GM18907 (cell line): ENCODE results near the gene CLDN17.

Experiments used
- ATAC-seq: cut with Tn5 transposase; IDR thresholded peaks from one replicate; pipeline ENCODE4 v1.9.1; 2021; ENCODE audit warnings: mild to moderate bottlenecking, moderate library complexity; ENCODE audit not compliant: unreplicated experiment

CLDN17 gene, protein sequence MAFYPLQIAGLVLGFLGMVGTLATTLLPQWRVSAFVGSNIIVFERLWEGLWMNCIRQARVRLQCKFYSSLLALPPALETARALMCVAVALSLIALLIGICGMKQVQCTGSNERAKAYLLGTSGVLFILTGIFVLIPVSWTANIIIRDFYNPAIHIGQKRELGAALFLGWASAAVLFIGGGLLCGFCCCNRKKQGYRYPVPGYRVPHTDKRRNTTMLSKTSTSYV

DNA sequence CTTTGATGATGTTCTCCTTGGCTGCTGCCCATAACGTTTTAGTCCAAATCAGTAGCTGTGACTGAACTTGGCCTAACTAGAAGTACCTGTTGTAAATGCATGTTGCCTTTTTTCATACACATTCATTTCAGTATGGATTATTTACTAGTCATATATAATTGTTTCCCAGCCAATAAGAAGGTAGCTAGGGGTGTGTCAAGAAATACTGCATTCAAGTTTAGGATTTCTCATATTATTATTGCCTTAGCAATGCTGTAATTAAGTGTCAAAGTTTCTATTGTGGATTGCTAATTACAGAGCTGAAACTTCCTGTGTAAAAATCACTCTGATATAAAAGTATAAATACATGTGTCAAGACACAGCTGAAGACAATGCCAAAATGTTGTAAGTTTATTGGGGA is at the start of gene CLDN17:
Gene CLDN17 (minus strand): TSS at position 101 of the 400 bp plus-strand sequence. CDS start 188 bp downstream, outside the sequence.
- ATAC-seq: no peak

DNA sequence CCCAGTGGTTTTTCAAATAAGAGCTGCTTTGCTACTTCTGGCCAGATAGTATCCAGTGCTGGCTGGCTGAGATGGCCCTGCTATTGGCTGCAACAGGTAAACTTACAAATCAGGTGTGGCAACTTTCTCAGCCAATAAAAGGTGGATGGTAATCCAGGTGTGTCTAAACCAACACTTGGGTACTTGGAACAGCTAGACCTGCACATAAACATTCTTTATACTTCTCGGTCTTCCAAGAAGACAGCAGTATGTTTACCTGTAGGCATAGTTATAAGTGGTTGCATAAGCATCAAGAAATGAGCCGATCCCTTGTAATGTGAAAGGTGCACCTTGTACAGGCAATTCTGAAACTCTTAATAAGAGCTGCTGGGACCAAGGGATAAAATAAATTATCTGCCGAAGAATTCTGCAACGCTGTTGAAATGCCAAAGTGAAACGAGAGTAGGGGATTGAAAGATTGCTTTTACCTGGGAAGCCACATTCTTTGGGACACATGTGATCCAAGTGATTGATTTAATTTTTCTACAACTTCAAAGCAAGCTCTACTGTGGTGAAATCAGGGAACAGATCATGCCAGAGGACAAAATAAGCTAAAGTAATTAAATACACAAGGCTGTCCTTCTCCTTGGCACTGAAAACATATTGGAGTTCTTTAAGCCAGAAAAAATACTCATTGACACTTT is 49.6 kb upstream of the CLDN17 start, which contains the start of gene CLDN8:
Gene CLDN8 (minus strand): TSS at position 57 of the 683 bp plus-strand sequence. CDS start 172 bp downstream, outside the sequence.
- no peak for ATAC-seq

DNA sequence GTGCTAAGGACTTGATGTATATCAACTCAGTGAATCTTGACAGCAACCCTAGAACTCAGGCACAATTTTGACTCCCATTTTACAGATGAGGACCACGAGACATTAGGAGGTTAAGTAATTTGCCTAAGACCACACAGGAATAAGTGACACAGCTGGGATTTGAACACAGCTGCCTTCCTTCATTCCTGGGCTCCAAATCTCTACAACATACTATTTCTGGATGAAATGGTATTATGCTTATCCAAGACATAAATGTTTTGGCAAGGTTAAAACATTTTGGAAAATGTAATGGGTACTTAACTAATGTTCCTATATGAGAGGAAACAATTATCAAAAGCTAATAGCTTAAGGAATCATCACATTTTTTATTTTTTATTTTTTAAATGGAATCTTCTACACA is 44.5 kb upstream of the CLDN17 start:
- ATAC-seq: no peak

DNA sequence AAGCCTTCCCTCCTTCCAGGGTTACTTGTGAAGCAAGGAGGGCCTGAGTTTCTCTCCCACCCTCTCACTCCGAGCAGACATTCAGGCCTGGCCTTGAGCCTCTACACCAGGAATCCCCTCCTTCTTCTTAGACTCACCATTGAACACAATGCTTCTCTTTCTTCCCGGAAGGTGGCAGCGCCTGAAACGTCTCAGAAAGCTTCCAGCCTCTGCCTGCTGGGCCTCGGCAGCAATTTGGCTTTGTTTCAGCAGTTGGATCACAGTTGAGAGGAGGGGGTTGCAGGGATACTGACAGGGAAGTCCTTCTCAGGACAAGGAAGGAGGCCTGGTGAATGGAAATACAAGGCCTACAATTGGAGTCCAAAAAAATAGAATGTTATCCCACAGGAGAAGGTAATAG is 43.0 kb upstream of the CLDN17 start:
- no peak for ATAC-seq

DNA sequence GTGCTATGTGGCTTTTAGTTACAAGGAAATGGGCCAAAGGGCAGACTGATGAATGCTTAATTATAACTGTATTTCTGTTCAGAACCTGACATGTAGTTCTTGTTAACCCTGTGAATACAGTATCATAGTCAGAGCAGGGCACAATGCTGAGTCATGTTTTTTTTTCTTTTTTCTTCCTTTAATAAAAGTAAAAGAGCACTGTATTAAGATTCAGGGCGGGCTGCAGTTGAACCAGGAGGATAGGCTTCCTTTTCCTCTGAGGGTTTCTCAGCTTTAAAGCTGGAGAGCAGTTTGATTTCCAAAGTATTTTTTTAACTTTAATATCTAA is 40.6 kb upstream of the CLDN17 start:
- ATAC-seq: no peak

DNA sequence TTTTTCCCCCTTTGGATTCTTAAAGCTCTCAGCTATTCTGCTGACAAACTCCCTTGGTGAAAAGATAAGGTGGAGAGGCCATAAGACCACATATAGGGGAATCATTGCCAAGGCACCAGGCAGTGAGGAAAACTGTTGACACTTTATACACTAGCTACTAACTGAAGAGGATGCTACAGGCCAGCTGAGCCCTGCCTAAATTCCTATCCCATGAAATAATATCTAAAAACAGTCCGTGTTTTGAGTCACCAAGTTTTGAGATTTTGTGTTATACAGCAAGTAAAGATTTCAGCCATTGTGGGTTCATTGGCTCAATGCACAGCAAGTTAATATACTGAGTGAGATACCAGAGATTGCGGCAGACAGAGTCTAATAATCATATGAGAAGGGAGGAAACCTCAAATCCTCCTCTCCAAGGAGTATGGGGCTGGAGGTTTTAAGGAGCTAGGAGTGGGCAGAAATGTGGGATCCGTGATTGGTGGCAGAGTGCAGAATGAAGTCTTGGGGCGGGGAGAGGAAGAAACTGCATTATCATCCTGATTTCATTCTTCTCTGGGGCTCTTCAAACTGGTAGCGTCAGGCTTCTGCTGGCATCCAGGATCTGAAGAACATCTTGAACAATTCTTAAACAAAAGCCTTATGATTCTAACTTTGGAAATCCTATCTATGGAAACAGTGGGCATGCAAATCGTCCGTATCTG is 40.1 kb upstream of the CLDN17 start:
- ATAC-seq: no peak

DNA sequence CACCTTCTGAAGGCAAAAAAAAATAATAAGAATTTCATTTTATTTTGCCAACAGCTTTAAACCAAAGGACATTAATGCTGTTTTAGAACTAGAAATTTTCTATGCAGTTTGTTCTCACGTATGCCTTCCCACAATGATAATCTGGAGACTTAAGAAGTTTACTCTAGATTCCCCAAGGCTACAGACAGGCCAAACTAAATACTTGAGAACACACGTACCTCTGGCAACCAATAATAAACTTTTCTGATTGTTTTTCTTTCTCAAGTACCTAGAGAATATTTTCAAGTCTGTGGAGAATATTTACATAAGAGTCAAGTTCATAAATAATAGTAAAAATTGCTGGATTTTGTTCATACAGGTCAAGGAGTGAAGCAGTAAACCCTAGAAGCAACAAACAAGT is 33.4 kb upstream of the CLDN17 start:
- ATAC-seq: no peak

DNA sequence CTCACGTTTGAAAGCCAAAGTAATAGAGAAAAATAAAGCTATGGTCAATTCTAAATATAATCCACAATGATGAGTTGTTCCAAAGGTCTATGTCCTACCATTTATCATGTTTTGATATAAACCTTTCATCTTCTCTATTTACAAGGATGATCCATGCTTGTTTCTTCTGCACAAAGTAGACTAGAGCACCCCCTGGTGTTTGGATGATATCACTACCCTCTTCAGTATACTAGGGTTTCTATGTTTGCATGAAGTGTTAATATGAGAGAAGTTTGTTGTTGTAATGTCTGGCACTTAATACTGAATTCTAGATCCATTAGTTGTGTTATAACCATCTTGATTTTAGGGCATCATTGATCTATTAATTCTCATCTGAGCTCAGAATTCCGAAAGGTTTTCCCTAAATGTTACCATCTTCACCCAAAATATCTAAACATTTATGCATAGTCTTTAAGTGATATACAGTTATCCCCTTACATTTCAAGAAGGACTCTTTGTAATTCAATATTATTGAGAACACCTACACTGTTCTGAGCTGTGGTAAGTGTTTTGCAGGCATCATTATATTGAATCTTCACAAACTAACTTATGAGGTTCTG is 28.2 kb upstream of the CLDN17 start:
- no peak for ATAC-seq

DNA sequence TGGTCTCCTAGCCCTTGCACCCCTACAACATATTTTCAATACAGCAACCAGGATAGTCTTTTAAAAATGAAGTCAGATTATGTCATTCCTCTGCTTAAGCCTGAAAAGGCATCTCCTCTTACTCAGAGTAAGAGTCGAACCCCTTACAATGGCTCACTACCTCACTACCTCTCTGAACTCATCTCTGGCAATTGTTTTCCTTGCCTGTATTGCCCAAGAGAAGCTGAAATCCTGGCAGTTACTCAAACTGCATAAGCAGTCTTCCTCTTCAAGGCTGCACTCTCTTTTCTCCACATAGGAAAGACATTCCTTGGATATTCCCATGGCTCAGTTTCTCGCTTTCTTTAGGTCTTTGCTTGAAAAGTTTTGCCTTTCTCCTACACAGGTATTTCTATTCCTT is 26.6 kb upstream of the CLDN17 start:
- no peak for ATAC-seq

DNA sequence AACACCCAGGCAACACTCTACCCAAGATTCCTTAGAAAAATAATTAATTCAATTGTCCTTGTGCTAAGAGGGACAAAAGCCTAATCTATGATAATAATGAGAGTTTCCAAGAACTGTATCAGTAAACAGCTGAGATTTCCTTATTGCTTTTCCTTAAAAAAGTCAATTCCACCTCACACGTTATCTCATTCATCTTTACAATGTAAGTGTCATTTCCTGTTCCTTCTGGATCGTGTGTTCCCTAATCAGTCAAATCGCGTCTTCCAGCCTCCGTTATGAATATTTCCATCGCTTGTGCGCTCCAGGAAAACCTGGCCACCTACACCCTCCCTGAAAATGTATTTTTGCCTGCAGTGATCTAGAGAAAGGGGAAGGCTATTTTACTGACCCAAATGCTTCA is 23.9 kb upstream of the CLDN17 start:
- no peak for ATAC-seq

DNA sequence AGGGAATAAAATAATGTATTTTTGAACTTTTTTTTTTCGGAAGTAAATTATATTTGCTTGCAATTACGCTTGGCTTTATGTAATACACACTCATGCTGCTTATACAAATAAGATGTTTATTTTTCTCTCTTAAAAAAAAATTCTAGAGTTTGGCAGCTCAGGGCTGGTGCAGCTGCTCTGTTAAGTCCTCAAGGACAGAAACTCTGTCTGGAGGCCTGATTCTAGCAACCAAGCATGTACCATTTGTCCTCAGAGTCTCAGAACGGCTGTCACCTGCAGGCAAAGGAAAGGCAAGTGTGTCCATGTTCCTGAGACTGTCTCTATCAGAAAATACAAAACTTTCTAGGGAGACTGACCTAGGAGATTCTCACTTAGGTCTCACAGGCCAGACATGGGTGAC is 23.2 kb upstream of the CLDN17 start:
- no peak for ATAC-seq

DNA sequence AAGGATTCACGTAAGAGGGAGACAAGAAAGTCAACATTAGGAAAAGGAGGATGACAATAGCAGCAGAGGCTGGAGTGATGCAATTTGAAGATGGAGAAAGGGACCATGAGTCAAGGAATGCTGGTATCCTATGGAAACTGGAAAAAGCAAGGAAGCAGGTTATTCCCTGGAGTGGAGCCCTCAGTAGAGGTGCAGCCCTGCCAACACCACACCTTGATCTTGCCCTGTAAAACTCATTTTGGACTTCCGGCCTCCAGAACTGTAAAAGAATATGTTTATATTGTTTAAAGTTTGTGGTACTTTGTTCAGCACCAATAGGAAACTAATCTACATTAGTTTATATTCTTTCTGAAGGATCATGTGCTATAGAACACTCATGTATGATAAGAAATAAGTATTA is 19.6 kb upstream of the CLDN17 start:
- ATAC-seq: no peak

DNA sequence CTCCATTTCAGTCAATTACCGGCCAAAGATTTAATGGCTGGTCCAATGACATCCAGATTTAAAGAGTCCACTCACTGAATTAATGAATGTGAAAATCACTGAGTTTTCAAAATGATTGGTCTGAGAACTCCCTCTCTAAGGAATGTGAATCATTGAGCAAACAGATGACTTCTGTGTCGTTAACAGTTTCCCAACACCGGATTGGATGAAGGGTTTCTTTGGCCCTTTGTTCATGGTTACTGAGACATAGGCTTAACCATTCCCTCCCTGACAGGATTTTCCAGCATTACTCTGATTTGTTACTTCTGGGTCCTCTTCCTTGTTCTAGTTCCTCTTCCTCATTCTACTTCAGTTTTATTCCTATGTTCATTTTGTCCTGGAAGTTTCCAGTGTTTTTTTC is 1.5 kb upstream of the CLDN17 start:
- ATAC-seq: no peak

DNA sequence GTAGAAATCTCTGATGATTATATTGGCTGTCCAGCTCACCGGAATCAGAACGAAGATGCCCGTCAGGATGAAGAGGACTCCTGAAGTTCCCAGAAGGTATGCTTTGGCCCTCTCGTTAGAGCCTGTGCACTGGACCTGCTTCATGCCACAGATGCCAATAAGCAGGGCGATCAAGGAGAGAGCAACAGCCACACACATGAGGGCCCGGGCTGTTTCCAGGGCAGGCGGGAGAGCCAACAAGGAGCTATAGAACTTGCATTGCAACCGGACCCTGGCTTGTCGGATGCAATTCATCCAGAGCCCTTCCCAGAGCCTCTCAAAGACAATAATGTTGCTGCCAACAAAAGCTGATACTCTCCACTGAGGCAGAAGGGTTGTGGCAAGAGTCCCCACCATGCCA is 434 bp downstream of the CLDN17 start:
- no peak for ATAC-seq

DNA sequence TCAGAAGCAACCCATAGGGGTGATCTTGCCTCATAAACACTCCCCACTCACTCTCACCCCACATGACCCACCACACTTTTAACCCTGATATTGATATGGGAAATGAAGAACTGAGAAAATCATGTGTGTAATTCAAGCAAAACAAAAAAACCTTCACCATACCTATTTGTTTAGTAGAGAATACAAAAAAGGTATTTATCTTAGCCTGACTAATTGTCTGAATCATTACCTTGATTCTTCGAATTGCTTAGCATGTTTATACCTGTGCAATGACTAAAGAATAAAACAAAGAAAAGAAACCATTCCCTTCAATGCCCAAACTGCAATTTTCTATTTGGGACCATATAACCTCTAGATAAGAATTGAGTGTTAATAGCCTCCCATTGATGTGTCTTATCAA is 1.8 kb downstream of the CLDN17 start:
- no peak for ATAC-seq

DNA sequence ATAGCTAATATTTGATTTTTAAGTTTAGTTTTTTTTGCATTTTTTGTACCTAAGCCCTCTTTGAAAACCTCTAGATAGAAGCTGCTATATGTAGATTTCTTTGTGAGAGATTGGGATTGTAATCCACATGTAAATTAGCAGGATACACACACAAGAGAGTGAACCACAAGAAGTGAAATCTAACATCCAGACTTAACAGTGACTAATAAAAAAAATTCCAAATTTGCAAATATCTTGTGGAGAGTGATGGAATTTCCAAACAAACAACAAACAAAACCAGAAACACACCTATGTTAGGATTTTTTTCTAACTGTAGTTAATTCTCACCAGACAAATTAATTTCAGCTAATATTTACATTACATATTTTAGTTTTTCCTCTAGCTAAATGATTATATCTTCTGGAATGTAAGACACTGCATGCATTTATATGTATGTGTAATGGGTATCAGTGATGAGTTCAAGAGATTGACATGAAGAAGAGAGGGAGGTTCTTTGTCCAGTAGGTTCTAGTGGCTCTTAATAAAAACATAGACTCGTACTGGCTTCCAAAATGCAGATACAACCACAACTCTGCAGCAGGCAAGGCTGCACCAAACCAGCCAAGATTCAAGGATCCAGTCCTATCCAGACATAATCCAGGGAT is 12.8 kb downstream of the CLDN17 start:
- ATAC-seq: no peak

DNA sequence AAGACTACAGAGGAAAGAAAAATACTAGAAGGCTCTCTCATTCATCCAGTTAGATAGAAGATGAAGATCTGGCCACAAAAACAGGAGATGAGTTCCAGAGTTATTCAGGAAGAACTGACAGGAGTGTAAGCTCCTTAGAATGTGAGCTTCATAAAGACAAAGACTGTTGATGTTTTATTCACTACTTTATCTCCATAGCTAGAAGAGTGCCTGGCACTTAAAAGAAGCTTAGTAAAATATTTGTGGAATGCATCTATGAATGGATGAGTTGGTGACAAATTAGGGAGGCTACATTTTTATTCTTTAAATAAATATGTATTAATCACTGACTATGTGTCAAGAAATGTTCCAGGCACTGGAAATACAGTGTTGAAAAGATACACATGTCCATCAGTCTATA is 13.8 kb downstream of the CLDN17 start:
- no peak for ATAC-seq

DNA sequence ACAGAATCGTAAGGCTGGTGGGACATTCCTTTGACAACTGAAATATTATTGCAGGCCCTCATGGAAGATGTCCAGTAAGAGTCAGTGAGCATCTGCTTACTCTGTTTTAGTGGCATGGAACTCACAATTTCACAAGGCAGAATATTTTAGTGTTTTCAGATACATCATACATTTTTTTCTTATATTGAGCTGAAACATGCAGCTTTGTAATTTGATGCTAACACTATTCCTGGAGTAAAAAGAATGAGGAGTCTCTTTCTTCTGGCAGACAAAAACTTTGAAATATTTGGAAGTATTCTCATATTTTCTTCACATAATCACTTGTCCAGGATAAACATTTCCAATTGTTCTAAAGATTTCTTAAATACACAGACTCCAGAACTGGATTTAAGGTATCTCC is 17.7 kb downstream of the CLDN17 start:
- no peak for ATAC-seq

DNA sequence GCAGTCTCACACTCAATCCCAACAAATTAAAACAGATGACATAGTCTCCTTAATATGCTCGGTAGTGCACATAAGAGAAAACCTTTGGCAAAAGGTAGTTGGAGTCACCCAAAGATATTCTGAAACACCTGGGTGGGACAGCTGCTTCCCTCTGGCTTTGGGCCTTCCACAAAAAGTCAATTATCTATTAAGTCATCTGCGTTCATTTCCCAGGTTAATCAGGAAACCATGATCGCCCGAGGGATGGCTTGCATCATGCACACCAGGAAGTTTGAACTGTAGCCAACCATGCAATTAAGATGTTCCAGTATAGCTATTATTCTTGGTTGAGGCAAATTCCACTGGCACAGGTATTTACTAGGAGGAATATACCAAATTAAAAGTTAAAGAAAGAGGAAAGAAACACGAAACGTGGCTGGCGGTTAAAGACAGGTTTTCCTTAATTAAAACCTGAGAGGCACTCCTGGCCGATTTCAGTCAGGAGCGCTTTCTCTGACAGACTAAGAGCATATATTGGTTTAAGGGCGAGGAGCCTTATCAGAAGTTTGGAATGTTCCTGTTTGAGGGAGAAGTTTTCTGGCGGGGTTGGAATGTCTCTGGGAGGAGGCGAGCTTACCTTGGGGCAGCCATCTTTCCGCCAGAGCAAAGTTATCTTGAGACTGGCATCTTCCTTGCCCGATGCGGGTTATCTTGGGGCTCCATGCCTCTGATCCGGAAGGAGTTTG is 19.9 kb downstream of the CLDN17 start:
- no peak for ATAC-seq

DNA sequence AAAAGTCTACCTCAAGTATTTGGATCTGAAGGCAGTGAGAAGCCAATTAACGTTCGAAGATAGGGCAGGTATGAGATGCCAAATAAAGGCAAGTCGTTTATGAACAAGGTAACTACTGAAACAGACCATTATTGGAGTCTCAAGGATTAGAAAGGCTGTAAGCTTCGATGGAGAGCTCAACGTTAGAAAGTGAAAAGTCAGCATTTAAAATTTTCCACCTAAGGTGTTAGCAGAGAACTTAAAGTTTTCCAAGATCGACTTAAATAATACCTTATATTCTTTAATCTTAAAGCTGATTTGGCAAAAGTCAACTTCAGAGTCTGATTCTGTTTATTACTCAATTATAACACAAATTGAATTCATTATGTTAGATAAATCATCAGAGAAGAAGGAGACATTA is 28.1 kb downstream of the CLDN17 start:
- no peak for ATAC-seq

DNA sequence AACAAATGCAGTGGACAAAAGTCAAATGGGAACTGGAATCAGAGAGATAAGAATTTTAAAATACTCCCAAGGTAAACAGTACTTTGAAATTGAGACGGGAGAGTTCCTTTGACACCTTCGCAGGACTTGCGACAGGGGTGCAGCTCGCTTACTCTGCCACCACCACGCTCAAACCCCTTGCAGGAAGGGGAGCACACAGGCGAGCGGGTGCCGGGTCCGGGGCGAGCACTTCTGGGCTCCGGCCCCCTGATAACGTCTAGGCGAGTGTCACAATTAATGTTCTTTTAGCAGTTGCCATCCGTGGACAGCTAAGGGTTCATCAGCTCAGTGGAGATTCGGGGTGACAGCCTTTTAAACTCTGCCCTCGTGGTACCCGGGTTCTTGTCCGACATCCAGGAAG is 37.4 kb downstream of the CLDN17 start:
- ATAC-seq: no peak
